H1 (cell line): Measurements from ENCODE around the gene KRT8. TPM values are rescaled to one million over a fixed set of nuclear protein-coding genes. Genes with fewer than 3 reads are reported as not detected.

Experiments
- CTCF ChIA-PET: fragments of 300-600 bp; sonication (Branson Sonifier 250); formaldehyde crosslinking; loops from one replicate; lab custom pipeline; 2021; ENCODE audit not compliant: partially characterized antibody; lab: Charles Lee
- POLR2A ChIA-PET: fragments of 300-600 bp; sonication (Branson Sonifier 250); formaldehyde crosslinking; loops from one replicate; lab custom pipeline; 2021; ENCODE audit warnings: inconsistent platforms; ENCODE audit not compliant: partially characterized antibody; lab: Charles Lee
- DNase-seq, 2 experiments: peaks; one replicate each; pipeline versions ENCODE4 v3.0.0 to v3.0.0-alpha.2; 2010 to 2022; ENCODE audit warnings: low spot score in 2 of 2, low read depth in 1 of 2, mixed read lengths in 1 of 2
- FAIRE-seq: peaks from 2 replicates; lab custom pipeline; 2011; peaks lifted over from hg19 to GRCh38; lab: Jason Lieb, UNC
- H2AFZ ChIP-seq: 2 replicates; pipeline ENCODE4 v1.8.1; 2012; ENCODE audit warnings: low read length, inconsistent platforms
- H2AK5ac ChIP-seq: 2 replicates; pipeline ENCODE4 v1.6.1; 2013; ENCODE audit warnings: low read depth, low read length
- H2BK120ac ChIP-seq: replicated peaks from 2 replicates; pipeline ENCODE3; 2013; ENCODE audit warnings: low read depth, low read length, inconsistent platforms
- H2BK12ac ChIP-seq: 2 replicates; pipeline ENCODE4 v1.6.1; 2013; ENCODE audit warnings: low read depth, low read length
- H2BK15ac ChIP-seq: 2 replicates; pipeline ENCODE4 v1.6.1; 2013; ENCODE audit warnings: low read length
- H2BK20ac ChIP-seq: 2 replicates; pipeline ENCODE4 v1.6.1; 2013; ENCODE audit warnings: low read length
- H2BK5ac ChIP-seq: 2 replicates; pipeline ENCODE4 v1.6.1; 2013; ENCODE audit warnings: low read depth, low read length
- H3K14ac ChIP-seq: 2 replicates; pipeline ENCODE4 v1.6.1; 2013; ENCODE audit warnings: inconsistent platforms; ENCODE audit not compliant: insufficient read length
- H3K18ac ChIP-seq: 2 replicates; pipeline ENCODE4 v1.6.1; 2013; ENCODE audit warnings: low read length; ENCODE audit errors: extremely low read depth
- H3K23ac ChIP-seq: 2 replicates; pipeline ENCODE4 v1.6.1; 2013; ENCODE audit warnings: inconsistent platforms; ENCODE audit not compliant: insufficient read length
- H3K23me2 ChIP-seq: 2 replicates; pipeline ENCODE4 v1.6.1; 2013; ENCODE audit warnings: low read depth, low read length
- H3K27ac ChIP-seq: 2 replicates; pipeline ENCODE4 v1.6.1; 2011; ENCODE audit warnings: low read depth, low read length, inconsistent platforms
- H3K27me3 ChIP-seq, 4 experiments: replicated peaks in 1 of 4; 1 replicate in 1 of 4; 2 replicates in 3 of 4; pipeline versions ENCODE4 v1.6.1 to v1.8.1; 2011 to 2013; ENCODE audit warnings: low read length in 3 of 4, mild to moderate bottlenecking in 3 of 4, inconsistent platforms in 2 of 4, mixed read lengths in 2 of 4, moderate library complexity in 1 of 4; ENCODE audit not compliant: control insufficient read depth in 3 of 4, insufficient read depth in 3 of 4; ENCODE audit errors: extremely low read depth in 1 of 4
- H3K36me3 ChIP-seq, 4 experiments: 2 replicates each; pipeline versions ENCODE4 v1.6.1 to v1.8.1; 2011 to 2013; ENCODE audit warnings: mild to moderate bottlenecking in 4 of 4, low read length in 3 of 4, moderate library complexity in 2 of 4, control low read depth in 1 of 4, inconsistent platforms in 1 of 4; ENCODE audit not compliant: insufficient read depth in 4 of 4, control insufficient read depth in 2 of 4
- H3K4ac ChIP-seq: replicated peaks from 2 replicates; pipeline ENCODE3; 2013; ENCODE audit warnings: low read length, low read depth, mixed read lengths, inconsistent platforms; ENCODE audit not compliant: insufficient read length
- H3K4me1 ChIP-seq, 4 experiments: replicated peaks in 1 of 4; 1 replicate in 1 of 4; 2 replicates in 3 of 4; pipeline versions ENCODE4 v1.6.1 to v1.8.1; 2011 to 2013; ENCODE audit warnings: low read length in 3 of 4, inconsistent platforms in 2 of 4, mixed read lengths in 1 of 4; ENCODE audit not compliant: insufficient read depth in 4 of 4, control insufficient read depth in 3 of 4
- H3K4me2 ChIP-seq, 2 experiments: 2 replicates each; pipeline versions ENCODE4 v1.6.1 to v1.8.1; 2011 to 2013; ENCODE audit warnings: low read depth in 2 of 2, low read length in 2 of 2, control low read depth in 1 of 2, inconsistent platforms in 1 of 2, mild to moderate bottlenecking in 1 of 2; ENCODE audit not compliant: insufficient read depth in 1 of 2
- H3K4me3 ChIP-seq, 4 experiments: fragments of 200-600, 300-600 bp in 1 of 4; sonication (generic), shearing (Covaris generic), sonication (Bioruptor Twin) in 1 of 4; 2 replicates each; pipeline versions ENCODE4 v1.5.1 to v1.8.1; 2011 to 2016; ENCODE audit warnings: low read length in 4 of 4, low read depth in 3 of 4, control low read depth in 2 of 4, inconsistent platforms in 2 of 4, mild to moderate bottlenecking in 2 of 4, mixed read lengths in 1 of 4, moderate library complexity in 1 of 4; ENCODE audit not compliant: insufficient read depth in 2 of 4; ENCODE audit errors: extremely low read depth in 1 of 4
- H3K56ac ChIP-seq: replicated peaks from 2 replicates; pipeline ENCODE3; 2013; ENCODE audit warnings: low read depth, mild to moderate bottlenecking, mixed read lengths, low read length, inconsistent platforms; ENCODE audit not compliant: insufficient read length
- H3K79me1 ChIP-seq: 2 replicates; pipeline ENCODE4 v1.6.1; 2013; ENCODE audit warnings: low read depth, low read length, control low read depth
- H3K79me2 ChIP-seq, 2 experiments: 2 replicates each; pipeline versions ENCODE4 v1.6.1 to v1.8.1; 2012 to 2013; ENCODE audit warnings: low read length in 2 of 2, mild to moderate bottlenecking in 2 of 2, inconsistent platforms in 1 of 2; ENCODE audit not compliant: insufficient read depth in 2 of 2, control insufficient read depth in 1 of 2
- H3K9ac ChIP-seq, 4 experiments: replicated peaks in 1 of 4; 1 replicate in 1 of 4; 2 replicates in 3 of 4; pipeline versions ENCODE4 v1.6.1 to v1.8.1; 2011 to 2013; ENCODE audit warnings: low read depth in 3 of 4, low read length in 3 of 4, control low read depth in 2 of 4, mild to moderate bottlenecking in 2 of 4, moderate library complexity in 2 of 4, inconsistent platforms in 1 of 4; ENCODE audit errors: extremely low read depth in 1 of 4
- H3K9me3 ChIP-seq, 2 experiments: 2 replicates each; pipeline versions ENCODE4 v1.6.1 to v1.8.1; 2012 to 2013; ENCODE audit warnings: mild to moderate bottlenecking in 2 of 2, moderate library complexity in 2 of 2, control low read depth in 1 of 2, inconsistent platforms in 1 of 2, low read depth in 1 of 2, low read length in 1 of 2, mixed read lengths in 1 of 2; ENCODE audit not compliant: insufficient read depth in 2 of 2
- H4K20me1 ChIP-seq, 2 experiments: replicated peaks in 1 of 2; 2 replicates each; pipeline versions ENCODE3 to v1.8.1; 2011 to 2013; ENCODE audit warnings: inconsistent platforms in 2 of 2, low read length in 2 of 2, mild to moderate bottlenecking in 1 of 2; ENCODE audit not compliant: insufficient read depth in 2 of 2, control insufficient read depth in 1 of 2
- H4K5ac ChIP-seq: 2 replicates; pipeline ENCODE4 v1.6.1; 2013; ENCODE audit warnings: low read length, low read depth, mixed read lengths, inconsistent platforms; ENCODE audit not compliant: insufficient read length
- H4K8ac ChIP-seq: 2 replicates; pipeline ENCODE4 v1.8.0; 2013; ENCODE audit warnings: mild to moderate bottlenecking, moderate library complexity, low read length, inconsistent platforms; ENCODE audit not compliant: insufficient read depth; ENCODE audit errors: extremely low read depth
- H4K91ac ChIP-seq: replicated peaks from 2 replicates; pipeline ENCODE3; 2013; ENCODE audit warnings: low read length, mixed read lengths, inconsistent platforms; ENCODE audit not compliant: insufficient read length
- ATF2 ChIP-seq: IDR thresholded peaks from 2 replicates; pipeline ENCODE4 v1.6.1; 2012; ENCODE audit warnings: low read length, inconsistent platforms
- CBX8 ChIP-seq: fragments of 300-800, 300-1000 bp; sonication (generic); IDR thresholded peaks from 2 replicates; pipeline ENCODE4 v1.7.1; 2016; ENCODE audit warnings: low read depth, low read length, borderline replicate concordance
- FOSL1 ChIP-seq: IDR thresholded peaks from 2 replicates; pipeline ENCODE4 v1.6.1; 2011; ENCODE audit warnings: mild to moderate bottlenecking, low read depth, low read length, moderate library complexity; ENCODE audit not compliant: insufficient read depth
- POLR2A ChIP-seq, 2 experiments: IDR thresholded peaks; 1 replicate in 1 of 2; 2 replicates in 1 of 2; pipeline ENCODE4 v1.6.1; 2011; ENCODE audit warnings: low read depth in 2 of 2, low read length in 2 of 2, mild to moderate bottlenecking in 2 of 2; ENCODE audit errors: control extremely low read depth in 1 of 2
- WGBS, 2 experiments: shearing (Covaris generic) in 1 of 2; methylation state at CpG; one replicate each; pipeline versions ENCODE4 v1.1.6 to v1.1.7; 2013 to 2015; ENCODE audit warnings: low lambda C conversion rate in 2 of 2, mixed read lengths in 2 of 2, inconsistent platforms in 1 of 2, low coverage in 1 of 2, missing lambda C conversion rate in 1 of 2; ENCODE audit not compliant: insufficient replicate concordance in 2 of 2, insufficient coverage in 1 of 2, insufficient read length in 1 of 2; ENCODE audit errors: extremely low coverage in 1 of 2, missing lambda C conversion rate in 1 of 2; 5-methylcytosine and 5-hydroxymethylcytosine counted together
- polyA plus RNA-seq, 7 experiments: library from polyadenylated mRNA; depleted of rRNA in 3 of 7; stranded (reverse) in 5 of 7; unstranded in 2 of 7; fragments of >200 nt in 5 of 7; fragments of 200-250 nt in 2 of 7; gene quantifications; 1 replicate in 5 of 7; 2 replicates in 1 of 7; 4 replicates in 1 of 7; pipeline versions ENCODE4 v1.2.1 to v1.2.3, GENCODE V29; 2011 to 2013; ENCODE audit warnings: missing spikeins in 2 of 7, mixed read lengths in 2 of 7
- total RNA-seq: library from RNA; stranded (reverse); fragmentation: NEBNext Ultra II Directional; extraction: Animal tissue kit (Norgen Biotek cat#: 25700); gene quantifications from 2 replicates; pipeline ENCODE4 v1.2.1, GENCODE V29; 2021

Gene KRT8
- total and polyA plus RNA-seq, 2 of the 8 experiments (the other 6 are each of a cell fraction or from before 2014, with no cell fraction given), result 280 to 290 TPM

GRCh38 chr12:52916216-52916615, 11.3 kb upstream of the KRT8 start:
- H2BK12ac ChIP-seq, result no peak overlapping the region; the same call in 1 of the 2 replicates
- TF ChIP-seq POLR2A (IDR thresholded peaks at IDR 0.05; ENCODE audit: control extremely low read depth in 1 of 2, low read depth in 2 of 2, low read length in 2 of 2) (no peak), ATF2 (no peak), FOSL1 (no peak), CBX8 (no peak)

More at GRCh38 chr12:52916216-52916615, 11.3 kb upstream of the KRT8 start:
- Histone ChIP-seq H3K27me3 (no peaks in the 10 kb centered on the region), H3K9ac (no peak overlapping the region), H3K4me1 (peaks cover 0 to 3% (median 0%) of the 10 kb centered on the region in 4 experiments; a peak in 1 of 7 replicates), H2BK120ac (no peak overlapping the region), H3K36me3 (no peaks in the 10 kb centered on the region), H3K27ac (no peak overlapping the region), H2BK5ac (no peak overlapping the region), H3K4me3 (no peak overlapping the region), H3K79me1 (no peaks in the 10 kb centered on the region), H3K18ac (no peak overlapping the region), H4K91ac (no peak overlapping the region), H2BK20ac (0 out of 2 replicates have a peak overlapping the region, but pooled peaks have one; percentile 38), H4K20me1 (no peaks in the 10 kb centered on the region), H3K4ac (no peak overlapping the region), H3K23me2 (no peaks in the 10 kb centered on the region), H2AK5ac (0 out of 2 replicates have a peak overlapping the region, but pooled peaks have one; percentile 57), H4K8ac (no peak overlapping the region), H2AFZ (no peak overlapping the region), H3K56ac (no peak overlapping the region), H3K9me3 (no peaks in the 10 kb centered on the region), H3K14ac (no peak overlapping the region), H3K79me2 (no peaks in the 10 kb centered on the region), H4K5ac (no peak overlapping the region), H3K23ac (no peak overlapping the region), H2BK15ac (no peak overlapping the region), H3K4me2 (no peak overlapping the region)
- FAIRE-seq (no peak), DNase-seq (no peak)
- 87% methylated on average over 3 of the region's 3 CpGs; no CpG with 5 or more reads in 1 of the 2 experiments for WGBS, 2 experiments
- POLR2A ChIA-PET, result interaction anchor here (1.1 to 3.9 kb wide), 6 partner anchors 10 to 90 kb away, joined by 3 to 27 read pairs (median 4); partner anchors contain the start of genes EIF4B and KRT8
- CTCF ChIA-PET, result interaction anchor here (0.7 to 13.8 kb wide), 11 partner anchors 10 to 65 kb away, joined by 3 to 197 read pairs (median 5); partner anchors contain the start of gene KRT8
